HCT116 (cell line): ENCODE results near the gene ZNF148. TPM values are rescaled to one million over a fixed set of nuclear protein-coding genes. Genes with fewer than 3 reads are reported as not detected.

Experiments
- ATAC-seq: fragments of 200-7000 bp; cut with Tn5 transposase; 2 replicates; pipeline ENCODE4 v1.9.1; 2020; ENCODE audit warnings: mild to moderate bottlenecking, moderate library complexity
- BruUV-seq: library from RNA; stranded (reverse); fragments of 400-500 nt; replicated peaks from 2 replicates; lab custom pipeline; 2021; lab: Mats Ljungman, UMichigan
- CTCF ChIA-PET: fragments of 300-600 bp; sonication (Branson Sonifier 250); formaldehyde crosslinking; loops from one replicate; lab custom pipeline; 2021; ENCODE audit warnings: antibody characterized with exemption; lab: Charles Lee
- POLR2A ChIA-PET: fragments of 300-600, 350-600 bp; sonication (Branson Sonifier 250); formaldehyde crosslinking; loops from one replicate; lab custom pipeline; 2021; ENCODE audit warnings: antibody characterized with exemption; lab: Charles Lee
- RAD21 ChIA-PET, 2 experiments: fragments of 300-600 bp; sonication (Branson Sonifier 250); formaldehyde crosslinking; loops; one replicate each; lab custom pipeline; 2023; ENCODE audit warnings: low total read pairs in 2 of 2; ENCODE audit not compliant: uncharacterized antibody in 2 of 2, unreplicated experiment in 2 of 2, low non-redundant PET in 1 of 2; lab: Charles Lee
- DNase-seq: peaks from one replicate; pipeline ENCODE4 v3.0.0-alpha.2; 2010; ENCODE audit warnings: low read depth, low spot score
- H2AFZ ChIP-seq: fragments of 200-600 bp; shearing (Covaris generic), sonication (generic); 2 replicates; pipeline ENCODE4 v1.6.1; 2017; ENCODE audit warnings: low read depth, mixed run types, mixed read lengths, antibody characterized with exemption, low read length; ENCODE audit not compliant: poor library complexity, severe bottlenecking
- H3K27ac ChIP-seq: 2 replicates; pipeline ENCODE4 v1.5.1; 2012; ENCODE audit warnings: low read depth, low read length
- H3K27me3 ChIP-seq: fragments of 200-600 bp; sonication (generic); 2 replicates; pipeline ENCODE4 v1.6.1; 2016; ENCODE audit warnings: mixed run types, low read length, mixed read lengths; ENCODE audit not compliant: insufficient read depth
- H3K36me3 ChIP-seq, 2 experiments: fragments of 200-500 bp in 1 of 2; fragments of 200-600 bp in 1 of 2; sonication (Bioruptor generic) in 1 of 2; sonication (generic) in 1 of 2; 2 replicates each; pipeline versions ENCODE4 v1.5.1 to v1.6.1; 2014 to 2016; ENCODE audit warnings: low read length in 2 of 2, inconsistent platforms in 1 of 2, mixed read lengths in 1 of 2, mixed run types in 1 of 2; ENCODE audit not compliant: insufficient read depth in 2 of 2, control insufficient read depth in 1 of 2
- H3K4me1 ChIP-seq, 2 experiments: fragments of 200-600 bp in 1 of 2; sonication (generic) in 1 of 2; 2 replicates each; pipeline versions ENCODE4 v1.5.1 to v1.6.1; 2012 to 2017; ENCODE audit warnings: low read length in 2 of 2, inconsistent platforms in 1 of 2, mild to moderate bottlenecking in 1 of 2, mixed read lengths in 1 of 2, mixed run types in 1 of 2, moderate library complexity in 1 of 2; ENCODE audit not compliant: insufficient read depth in 2 of 2, control insufficient read depth in 1 of 2
- H3K4me2 ChIP-seq: fragments of 200-600 bp; sonication (generic); 2 replicates; pipeline ENCODE4 v1.6.1; 2017; ENCODE audit warnings: mixed run types, low read length, mixed read lengths
- H3K4me3 ChIP-seq, 2 experiments: fragments of 200-600 bp in 1 of 2; sonication (generic) in 1 of 2; replicated peaks in 1 of 2; 2 replicates each; pipeline ENCODE4 v1.5.1; 2011 to 2016; ENCODE audit warnings: low read length in 2 of 2, control low read depth in 1 of 2, low read depth in 1 of 2, mild to moderate bottlenecking in 1 of 2, mixed read lengths in 1 of 2, mixed run types in 1 of 2
- H3K79me2 ChIP-seq: fragments of 200-600 bp; sonication (generic); 2 replicates; pipeline ENCODE4 v1.6.1; 2017; ENCODE audit warnings: mild to moderate bottlenecking, mixed run types, low read length, moderate library complexity, mixed read lengths; ENCODE audit not compliant: insufficient read depth
- H3K9ac ChIP-seq: fragments of 200-600 bp; sonication (generic); 2 replicates; pipeline ENCODE4 v1.6.1; 2016; ENCODE audit warnings: low read length, mixed read lengths
- H3K9me2 ChIP-seq: fragments of 200-600 bp; sonication (generic), shearing (Covaris generic); 2 replicates; pipeline ENCODE4 v1.6.1; 2017; ENCODE audit warnings: mixed run types, mild to moderate bottlenecking, moderate library complexity; ENCODE audit not compliant: insufficient read depth
- H3K9me3 ChIP-seq, 2 experiments: fragments of 200-500 bp in 1 of 2; fragments of 200-600 bp in 1 of 2; sonication (Bioruptor generic) in 1 of 2; sonication (generic) in 1 of 2; 2 replicates each; pipeline ENCODE4 v1.6.1; 2014 to 2017; ENCODE audit warnings: low read length in 2 of 2, mixed read lengths in 2 of 2, inconsistent platforms in 1 of 2, low read depth in 1 of 2, mild to moderate bottlenecking in 1 of 2, mixed run types in 1 of 2, moderate library complexity in 1 of 2; ENCODE audit not compliant: control insufficient read depth in 1 of 2, insufficient read depth in 1 of 2
- H4K20me1 ChIP-seq: fragments of 200-600 bp; sonication (generic), shearing (Covaris generic); 2 replicates; pipeline ENCODE4 v1.6.1; 2017; ENCODE audit warnings: mixed run types, mild to moderate bottlenecking, moderate library complexity; ENCODE audit not compliant: insufficient read depth
- CTCF ChIP-seq, 3 experiments: fragments of 200-600 bp in 1 of 3; sonication (generic) in 1 of 3; IDR thresholded peaks in 2 of 3; conservative IDR thresholded peaks in 1 of 3; 2 replicates each; pipeline ENCODE4 v1.5.1; 2012 to 2017; ENCODE audit warnings: low read depth in 2 of 3, low read length in 2 of 3, antibody characterized with exemption in 1 of 3, borderline replicate concordance in 1 of 3, control low read depth in 1 of 3, mild to moderate bottlenecking in 1 of 3, mixed read lengths in 1 of 3, mixed run types in 1 of 3, moderate library complexity in 1 of 3; ENCODE audit not compliant: insufficient read depth in 1 of 3
- ELF1 ChIP-seq: IDR thresholded peaks from 2 replicates; pipeline ENCODE4 v1.6.1; 2012; ENCODE audit warnings: low read depth, borderline replicate concordance
- EZH2 ChIP-seq: fragments of 200-600 bp; sonication (generic); IDR thresholded peaks from 2 replicates; pipeline ENCODE4 v1.6.1; 2017; ENCODE audit warnings: antibody characterized with exemption, mixed run types
- SP1 ChIP-seq: IDR thresholded peaks from 2 replicates; pipeline ENCODE4 v1.6.1; 2012; ENCODE audit warnings: low read depth
- TCF7L2 ChIP-seq: IDR thresholded peaks from 2 replicates; pipeline ENCODE4 v1.7.0; 2011; ENCODE audit warnings: borderline replicate concordance, inconsistent platforms; ENCODE audit not compliant: insufficient read depth, insufficient read length; ENCODE audit errors: extremely low read depth
- ZBTB33 ChIP-seq: IDR thresholded peaks from 2 replicates; pipeline ENCODE4 v1.6.1; 2011; ENCODE audit warnings: mild to moderate bottlenecking, low read length, moderate library complexity; ENCODE audit not compliant: insufficient replicate concordance; ENCODE audit errors: extremely low read depth
- ZFX ChIP-seq: fragments of 450-650 bp; IDR thresholded peaks from 2 replicates; pipeline ENCODE4 v1.6.1; 2017
- intact Hi-C: fragments of 100-400 bp; cut with micrococcal nuclease; formaldehyde crosslinking; loops from 2 replicates; pipeline ENCODE4 v1.10.0; 2022
- total RNA-seq: library from RNA; stranded (reverse); gene quantifications from one replicate; pipeline ENCODE4 v1.2.1, GENCODE V29; 2021; ENCODE audit not compliant: unreplicated experiment

ZNF148 gene
- total RNA-seq, 1 experiment from 2014 or later = 35.0 TPM

GRCh38 chr3:125337506-125337905 lies 37.6 kb downstream of the ZNF148 start:
- intact Hi-C loops = no loop called here
- CTCF ChIA-PET = no interaction called here
- peaks cover 15% of the 10 kb centered on the region for H4K20me1 ChIP-seq

More at GRCh38 chr3:125337506-125337905, 37.6 kb downstream of the ZNF148 start:
- TF ChIP-seq ZFX = no peak
- no peak for TF ChIP-seq ELF1
- no peak for TF ChIP-seq EZH2
- no peak for TF ChIP-seq ZBTB33
- TF ChIP-seq TCF7L2 = no peak
- TF ChIP-seq CTCF (IDR thresholded peaks at IDR 0.05 in 2 of 3, conservative IDR thresholded peaks at IDR 0.05 in 1 of 3; ENCODE audit: borderline replicate concordance in 1 of 3, insufficient read depth in 1 of 3, low read depth in 2 of 3, low read length in 2 of 3) = no peak
- TF ChIP-seq SP1 = no peak
- TF ChIP-seq, all 23 proteins: peak for 0
- no peaks in the 10 kb centered on the region for H3K9me2 ChIP-seq
- POLR2A ChIA-PET = no interaction called here
- no peak for DNase-seq
- no peak overlapping the region for H3K4me2 ChIP-seq
- H3K9ac ChIP-seq = no peak overlapping the region
- ATAC-seq = no peak
- RAD21 ChIA-PET = no interaction called here
- BruUV-seq = no TSS peak
- no peaks in the 10 kb centered on the region for H3K4me1 ChIP-seq
- peaks cover 97% of the 10 kb centered on the region for H3K79me2 ChIP-seq
- H3K27ac ChIP-seq = no peak overlapping the region
- no peak overlapping the region for H3K4me3 ChIP-seq
- no peaks in the 10 kb centered on the region for H3K27me3 ChIP-seq
- no peaks in the 10 kb centered on the region for H3K36me3 ChIP-seq
- H3K9me3 ChIP-seq = no peaks in the 10 kb centered on the region
- H2AFZ ChIP-seq = no peak overlapping the region
